Hepatocyte (in vitro differentiated cells): ENCODE results near the gene NCLN. TPM values are rescaled to one million over a fixed set of nuclear protein-coding genes. Genes with fewer than 3 reads are reported as not detected.

Experiments used
- DNase-seq: peaks from one replicate; pipeline ENCODE4 v3.0.0-alpha.2; 2016; ENCODE audit warnings: low spot score
- H2AFZ ChIP-seq: fragments of 200-600 bp; sonication (generic); 2 replicates; pipeline ENCODE4 v1.6.0; 2016; ENCODE audit warnings: antibody characterized with exemption, mild to moderate bottlenecking
- H3K27ac ChIP-seq: fragments of 200-600 bp; sonication (generic); 2 replicates; pipeline ENCODE4 v1.5.1; 2016; ENCODE audit warnings: mild to moderate bottlenecking
- H3K27me3 ChIP-seq: fragments of 200-600 bp; sonication (generic); 2 replicates; pipeline ENCODE4 v1.6.1; 2016
- H3K36me3 ChIP-seq: fragments of 200-600 bp; sonication (generic); replicated peaks from 2 replicates; pipeline ENCODE4 v1.5.1; 2016; ENCODE audit warnings: low read depth; ENCODE audit not compliant: insufficient read depth
- H3K4me1 ChIP-seq: fragments of 200-600 bp; sonication (generic); 2 replicates; pipeline ENCODE4 v1.5.1; 2016; ENCODE audit warnings: mild to moderate bottlenecking, moderate library complexity; ENCODE audit not compliant: insufficient read depth
- H3K4me2 ChIP-seq: fragments of 200-600 bp; sonication (generic); 2 replicates; pipeline ENCODE4 v1.6.0; 2016
- H3K4me3 ChIP-seq: fragments of 200-600 bp; sonication (generic); 2 replicates; pipeline ENCODE4 v1.5.1; 2016; ENCODE audit warnings: mild to moderate bottlenecking
- H3K79me2 ChIP-seq: fragments of 200-600 bp; sonication (generic); 2 replicates; pipeline ENCODE4 v1.6.0; 2017; ENCODE audit warnings: mild to moderate bottlenecking
- H3K9me2 ChIP-seq: fragments of 200-600 bp; sonication (generic); replicated peaks from 2 replicates; pipeline ENCODE4 v1.6.0; 2017; ENCODE audit warnings: mild to moderate bottlenecking; ENCODE audit not compliant: insufficient read depth
- H3K9me3 ChIP-seq: fragments of 200-600 bp; sonication (generic); 2 replicates; pipeline ENCODE4 v1.5.1; 2016; ENCODE audit warnings: low read depth, mild to moderate bottlenecking
- H4K20me1 ChIP-seq: fragments of 200-600 bp; sonication (generic); 2 replicates; pipeline ENCODE4 v1.6.0; 2016; ENCODE audit warnings: mild to moderate bottlenecking; ENCODE audit not compliant: insufficient read depth, poor library complexity, severe bottlenecking
- CTCF ChIP-seq: fragments of 200-600 bp; sonication (generic); IDR thresholded peaks from 2 replicates; pipeline ENCODE4 v1.5.1; 2016; ENCODE audit warnings: antibody characterized with exemption, mild to moderate bottlenecking; ENCODE audit not compliant: poor library complexity
- EZH2 ChIP-seq: fragments of 200-600 bp; sonication (generic); IDR thresholded peaks from 2 replicates; pipeline ENCODE4 v1.6.1; 2016; ENCODE audit warnings: antibody characterized with exemption, mild to moderate bottlenecking, borderline replicate concordance
- EZH2phosphoT487 ChIP-seq: fragments of 200-600 bp; sonication (generic); IDR thresholded peaks from one replicate; pipeline ENCODE4 v1.6.1; 2018; ENCODE audit warnings: antibody characterized with exemption, mild to moderate bottlenecking, low read depth, moderate library complexity; ENCODE audit not compliant: unreplicated experiment, severe bottlenecking
- WGBS: methylation state at CpG from one replicate; pipeline ENCODE4 v1.1.6; 2016; ENCODE audit warnings: low lambda C conversion rate; ENCODE audit errors: missing lambda C conversion rate; 5-methylcytosine and 5-hydroxymethylcytosine counted together
- polyA plus RNA-seq: library from polyadenylated mRNA; unstranded; fragments of >200 nt; fragmentation: Nextera tagmentation; extraction: Ambion mirVana; gene quantifications from 2 replicates; pipeline ENCODE4 v1.2.1, GENCODE V29; 2016
- total RNA-seq: library from RNA; depleted of rRNA; stranded (reverse); fragments of >200 nt; gene quantifications from 2 replicates; pipeline ENCODE4 v1.2.3, GENCODE V29; 2014

The NCLN gene
- total and polyA plus RNA-seq, 2 experiments from 2014 or later, result 44.9 to 94.2 TPM

- Histone ChIP-seq H3K9me3 (no peaks in the 10 kb centered on the region), H3K27me3 (no peaks in the 10 kb centered on the region), H3K4me3 (no peak overlapping the region), H3K79me2 (no peaks in the 10 kb centered on the region), H2AFZ (no peak overlapping the region), H3K9me2 (no peaks in the 10 kb centered on the region), H3K36me3 (no peaks in the 10 kb centered on the region), H3K4me2 (no peak overlapping the region), H3K4me1 (no peaks in the 10 kb centered on the region), H4K20me1 (no peaks in the 10 kb centered on the region), H3K27ac (no peak overlapping the region)
- 61% methylated on average over 5 of the region's 5 CpGs for WGBS
- TF ChIP-seq EZH2phosphoT487 (no peak), CTCF (no peak), EZH2 (no peak)
- DNase-seq, result no peak
These were observed 34.9 kb upstream of the NCLN start for GRCh38 chr19:3150739-3151329.

GRCh38 chr19:3151563-3152418, 33.9 kb upstream of the NCLN start:
- Histone ChIP-seq H3K9me2 (no peaks in the 10 kb centered on the region), H2AFZ (no peak overlapping the region), H3K27me3 (no peaks in the 10 kb centered on the region), H3K27ac (no peak overlapping the region), H3K9me3 (no peaks in the 10 kb centered on the region), H3K4me1 (no peaks in the 10 kb centered on the region), H3K79me2 (no peaks in the 10 kb centered on the region), H3K4me2 (no peak overlapping the region), H3K4me3 (no peak overlapping the region), H4K20me1 (no peaks in the 10 kb centered on the region), H3K36me3 (no peaks in the 10 kb centered on the region)
- WGBS, result 80% methylated on average over 14 of the region's 14 CpGs
- TF ChIP-seq EZH2phosphoT487 (no peak), EZH2 (no peak), CTCF (no peak)
- no peak for DNase-seq

GRCh38 chr19:3152419-3152780, 33.3 kb upstream of the NCLN start:
- no peaks in the 10 kb centered on the region for H3K4me1 ChIP-seq
- TF ChIP-seq EZH2phosphoT487 (no peak), EZH2 (no peak), CTCF (no peak)
- 88% methylated on average over 3 of the region's 3 CpGs for WGBS
- H3K9me2 ChIP-seq, result no peaks in the 10 kb centered on the region
- H3K4me2 ChIP-seq, result no peak overlapping the region
- H3K27ac ChIP-seq, result no peak overlapping the region
- H3K36me3 ChIP-seq, result no peaks in the 10 kb centered on the region
- no peaks in the 10 kb centered on the region for H3K79me2 ChIP-seq
- DNase-seq, result no peak
- H4K20me1 ChIP-seq, result no peaks in the 10 kb centered on the region
- H3K27me3 ChIP-seq, result no peaks in the 10 kb centered on the region
- H2AFZ ChIP-seq, result no peak overlapping the region
- H3K4me3 ChIP-seq, result no peak overlapping the region
- no peaks in the 10 kb centered on the region for H3K9me3 ChIP-seq
